ENCODE measurements around the gene OR6J1. TPM values are rescaled to one million over a fixed set of nuclear protein-coding genes. Genes with fewer than 3 reads are reported as not detected.
"Not testable (repeated sequence)": the region's sequence is repeated elsewhere in the genome, so short reads cannot be mapped to it uniquely, and the experiment has no call there.

OR6J1 gene
- not detected for total RNA-seq

- Histone ChIP-seq H3K27ac (no peak within 1 kb of the TSS), H3K9me3 (no peaks in the 10 kb centered on the region), H3K27me3 (no peaks in the 10 kb centered on the region), H3K36me3 (no peaks in the 10 kb centered on the region), H3K9ac (ENCODE audit: low read depth in 2 of 2, low read length in 2 of 2) (no peak within 1 kb of the TSS), H3K4me3 (no peak within 1 kb of the TSS), H3K4me1 (no peaks in the 10 kb centered on the region)
- no peak for DNase-seq
- intact Hi-C loops (cut with DNase I) = no loop called here
- no peak for TF ChIP-seq CTCF (IDR thresholded peaks at IDR 0.05)
Measured at GRCh38 chr14:22644305-22644635, at the start of gene OR6J1. TSS of gene OR6J1 (minus strand) at chr14:22644352. CDS start at chr14:22634811, 9,541 bp downstream.

- H3K9me3 ChIP-seq = no peaks in the 10 kb centered on the region
- no peak overlapping the region for H3K4me3 ChIP-seq
- intact Hi-C loops (cut with DNase I) = no loop called here
- TF ChIP-seq CTCF (IDR thresholded peaks at IDR 0.05) = no peak
- no peaks in the 10 kb centered on the region for H3K27me3 ChIP-seq
- H3K27ac ChIP-seq = no peak overlapping the region
- no peaks in the 10 kb centered on the region for H3K36me3 ChIP-seq
- H3K9ac ChIP-seq (ENCODE audit: low read depth in 2 of 2, low read length in 2 of 2) = no peak overlapping the region
- no peak for DNase-seq
- H3K4me1 ChIP-seq = no peaks in the 10 kb centered on the region
Measured at GRCh38 chr14:22692194-22692593, 48.0 kb upstream of the OR6J1 start.

GRCh38 chr14:22691171-22691570 is 47.0 kb upstream of the OR6J1 start:
- H3K27me3 ChIP-seq = no peaks in the 10 kb centered on the region
- H3K4me1 ChIP-seq = no peaks in the 10 kb centered on the region
- intact Hi-C loops (cut with DNase I) = no loop called here
- H3K27ac ChIP-seq = no peak overlapping the region
- H3K9me3 ChIP-seq = no peaks in the 10 kb centered on the region
- no peak overlapping the region for H3K9ac ChIP-seq (ENCODE audit: low read depth in 2 of 2, low read length in 2 of 2)
- no peak for DNase-seq
- no peak overlapping the region for H3K4me3 ChIP-seq
- no peaks in the 10 kb centered on the region for H3K36me3 ChIP-seq
- TF ChIP-seq CTCF (IDR thresholded peaks at IDR 0.05) = no peak

- H3K9ac ChIP-seq (ENCODE audit: low read depth in 2 of 2, low read length in 2 of 2) = no peak overlapping the region
- no peak overlapping the region for H3K27ac ChIP-seq
- H3K4me3 ChIP-seq = no peak overlapping the region
- peak; percentile 28 for DNase-seq
- intact Hi-C loops (cut with DNase I) = no loop called here
- H3K36me3 ChIP-seq = no peaks in the 10 kb centered on the region
- TF ChIP-seq CTCF (IDR thresholded peaks at IDR 0.05) = no peak
- no peaks in the 10 kb centered on the region for H3K27me3 ChIP-seq
- no peaks in the 10 kb centered on the region for H3K9me3 ChIP-seq
- H3K4me1 ChIP-seq = no peaks in the 10 kb centered on the region
Measured at GRCh38 chr14:22689199-22689598, 45.0 kb upstream of the OR6J1 start.

GRCh38 chr14:22687969-22688368 is 43.8 kb upstream of the OR6J1 start:
- H3K27ac ChIP-seq; H3K27me3 ChIP-seq; H3K9me3 ChIP-seq; H3K9ac ChIP-seq (ENCODE audit: low read depth in 2 of 2, low read length in 2 of 2); H3K36me3 ChIP-seq; H3K4me1 ChIP-seq; DNase-seq; H3K4me3 ChIP-seq; intact Hi-C loops (cut with DNase I): not testable (repeated sequence)

- H3K9ac ChIP-seq (ENCODE audit: low read depth in 2 of 2, low read length in 2 of 2); H3K4me3 ChIP-seq; H3K4me1 ChIP-seq; DNase-seq; intact Hi-C loops (cut with DNase I); H3K27ac ChIP-seq; H3K9me3 ChIP-seq; H3K27me3 ChIP-seq; H3K36me3 ChIP-seq: not testable (repeated sequence)
Measured at GRCh38 chr14:22686176-22686611, 42.0 kb upstream of the OR6J1 start.

GRCh38 chr14:22685467-22685866 is 41.3 kb upstream of the OR6J1 start:
- Histone ChIP-seq H3K4me1 (no peaks in the 10 kb centered on the region), H3K27ac (no peak overlapping the region), H3K9me3 (no peaks in the 10 kb centered on the region), H3K36me3 (no peaks in the 10 kb centered on the region), H3K4me3 (no peak overlapping the region), H3K27me3 (no peaks in the 10 kb centered on the region), H3K9ac (ENCODE audit: low read depth in 2 of 2, low read length in 2 of 2) (no peak overlapping the region)
- no peak for TF ChIP-seq CTCF (IDR thresholded peaks at IDR 0.05)
- no peak for DNase-seq
- intact Hi-C loops (cut with DNase I) = no loop called here

GRCh38 chr14:22683428-22683827 is 39.3 kb upstream of the OR6J1 start:
- intact Hi-C loops (cut with DNase I); H3K36me3 ChIP-seq; H3K9ac ChIP-seq (ENCODE audit: low read depth in 2 of 2, low read length in 2 of 2); H3K4me3 ChIP-seq; H3K9me3 ChIP-seq; DNase-seq; H3K27ac ChIP-seq; H3K27me3 ChIP-seq; H3K4me1 ChIP-seq: not testable (repeated sequence)
